Fibroblast of lung (primary cell): ENCODE data around the gene SCP2. TPM values are rescaled to one million over a fixed set of nuclear protein-coding genes. Genes with fewer than 3 reads are reported as not detected.

Experiments
- DNase-seq, 2 donors: peaks; one replicate each; pipeline versions ENCODE4 v3.0.0 to v3.0.0-alpha.2; 2010; ENCODE audit warnings: low read depth in 2 of 2
- H2AFZ ChIP-seq: 2 replicates; pipeline ENCODE4 v1.5.1; 2012; ENCODE audit warnings: low read length, control low read depth, inconsistent platforms
- H3K27ac ChIP-seq: 2 replicates; pipeline ENCODE4 v1.5.1; 2011; ENCODE audit warnings: low read length, control low read depth; ENCODE audit not compliant: insufficient read depth
- H3K27me3 ChIP-seq: 2 replicates; pipeline ENCODE4 v1.5.1; 2011; ENCODE audit warnings: mild to moderate bottlenecking, low read length; ENCODE audit not compliant: control insufficient read depth, insufficient read depth
- H3K36me3 ChIP-seq: 2 replicates; pipeline ENCODE4 v1.5.1; 2011; ENCODE audit warnings: low read length; ENCODE audit not compliant: control insufficient read depth, insufficient read depth
- H3K4me1 ChIP-seq: 2 replicates; pipeline ENCODE4 v1.5.1; 2011; ENCODE audit warnings: low read length; ENCODE audit not compliant: control insufficient read depth, insufficient read depth; ENCODE audit errors: extremely low read depth
- H3K4me2 ChIP-seq: 2 replicates; pipeline ENCODE4 v1.5.1; 2011; ENCODE audit warnings: low read length, control low read depth; ENCODE audit not compliant: insufficient read depth; ENCODE audit errors: extremely low read depth
- H3K4me3 ChIP-seq, 4 experiments: fragments of 200-600 bp in 1 of 4; sonication (generic) in 1 of 4; replicated peaks in 1 of 4; 2 replicates each; pipeline ENCODE4 v1.5.1; 2011 to 2016; ENCODE audit warnings: low read length in 4 of 4, low read depth in 3 of 4, mild to moderate bottlenecking in 3 of 4, control low read depth in 2 of 4, inconsistent platforms in 1 of 4, mixed read lengths in 1 of 4; ENCODE audit not compliant: insufficient read depth in 1 of 4; ENCODE audit errors: control extremely low read depth in 1 of 4
- H3K79me2 ChIP-seq: 2 replicates; pipeline ENCODE4 v1.5.1; 2012; ENCODE audit warnings: mild to moderate bottlenecking, low read length, inconsistent platforms; ENCODE audit not compliant: control insufficient read depth, insufficient read depth
- H3K9ac ChIP-seq: 2 replicates; pipeline ENCODE4 v1.5.1; 2011; ENCODE audit warnings: mild to moderate bottlenecking, low read length, control low read depth; ENCODE audit not compliant: insufficient read depth
- H3K9me3 ChIP-seq: 2 replicates; pipeline ENCODE4 v1.5.1; 2012; ENCODE audit warnings: low read depth, low read length; ENCODE audit not compliant: control insufficient read depth, insufficient read depth
- H4K20me1 ChIP-seq: 2 replicates; pipeline ENCODE4 v1.5.1; 2011; ENCODE audit warnings: low read length; ENCODE audit not compliant: control insufficient read depth, insufficient read depth; ENCODE audit errors: extremely low read depth
- CTCF ChIP-seq, 2 donors: IDR thresholded peaks in 1 of 2; conservative IDR thresholded peaks in 1 of 2; 1 replicate in 1 of 2; 2 replicates in 1 of 2; pipeline ENCODE4 v1.5.1; 2011 to 2012; ENCODE audit warnings: low read length in 2 of 2, control low read depth in 1 of 2, inconsistent platforms in 1 of 2, low read depth in 1 of 2, mild to moderate bottlenecking in 1 of 2
- EZH2 ChIP-seq: IDR thresholded peaks from 2 replicates; pipeline ENCODE4 v1.5.1; 2012; ENCODE audit warnings: low read length, control low read depth, mild to moderate bottlenecking; ENCODE audit errors: missing control alignments
- polyA plus RNA-seq, 2 donors: library from polyadenylated mRNA; depleted of rRNA in 1 of 2; stranded (reverse) in 1 of 2; unstranded in 1 of 2; fragments of >200 nt; gene quantifications; 2 replicates each; pipeline ENCODE4 v1.2.1, GENCODE V29; 2011 to 2012; ENCODE audit warnings: missing spikeins in 1 of 2
- total RNA-seq: library from RNA; depleted of rRNA; stranded (reverse); fragments of >200 nt; gene quantifications from 2 replicates; pipeline ENCODE4 v1.2.1, GENCODE V29; 2014

Gene SCP2
- total and polyA plus RNA-seq, 2 donors (not counting 1 experiment from before 2014, with no cell fraction given), result 222 to 305 TPM

- Histone ChIP-seq H3K9ac (no peak overlapping the region), H4K20me1 (no peaks in the 10 kb centered on the region), H3K27me3 (no peaks in the 10 kb centered on the region), H3K4me3 (no peak overlapping the region), H3K79me2 (no peaks in the 10 kb centered on the region), H2AFZ (no peak overlapping the region), H3K27ac (no peak overlapping the region), H3K4me1 (no peaks in the 10 kb centered on the region), H3K4me2 (no peak overlapping the region), H3K9me3 (no peaks in the 10 kb centered on the region), H3K36me3 (peaks cover 14% of the 10 kb centered on the region)
- TF ChIP-seq EZH2 (no peak), CTCF (conservative IDR thresholded peaks at IDR 0.05 in 1 of 2, IDR thresholded peaks at IDR 0.05 in 1 of 2; ENCODE audit: low read depth in 1 of 2, low read length in 2 of 2) (no peak)
- no peak for DNase-seq
These were observed 149.9 kb downstream of the SCP2 start for GRCh38 chr1:53076721-53077598.

GRCh38 chr1:53077599-53077965, 150.5 kb downstream of the SCP2 start:
- Histone ChIP-seq H3K9me3 (no peaks in the 10 kb centered on the region), H3K79me2 (no peaks in the 10 kb centered on the region), H3K9ac (no peak overlapping the region), H3K4me2 (no peak overlapping the region), H3K36me3 (peaks cover 14% of the 10 kb centered on the region), H3K27ac (no peak overlapping the region), H3K4me3 (no peak overlapping the region), H3K27me3 (no peaks in the 10 kb centered on the region), H4K20me1 (no peaks in the 10 kb centered on the region), H2AFZ (no peak overlapping the region), H3K4me1 (no peaks in the 10 kb centered on the region)
- no peak for TF ChIP-seq CTCF (conservative IDR thresholded peaks at IDR 0.05 in 1 of 2, IDR thresholded peaks at IDR 0.05 in 1 of 2; ENCODE audit: low read depth in 1 of 2, low read length in 2 of 2)
- no peak for TF ChIP-seq EZH2
- DNase-seq, result no peak

GRCh38 chr1:53078333-53079101, 151.4 kb downstream of the SCP2 start:
- H2AFZ ChIP-seq, result no peak overlapping the region
- no peak for DNase-seq
- H3K79me2 ChIP-seq, result no peaks in the 10 kb centered on the region
- no peak overlapping the region for H3K27ac ChIP-seq
- no peaks in the 10 kb centered on the region for H3K9me3 ChIP-seq
- H4K20me1 ChIP-seq, result no peaks in the 10 kb centered on the region
- no peak overlapping the region for H3K4me2 ChIP-seq
- no peaks in the 10 kb centered on the region for H3K4me1 ChIP-seq
- H3K36me3 ChIP-seq, result peaks cover 14% of the 10 kb centered on the region
- TF ChIP-seq EZH2, result no peak
- no peak for TF ChIP-seq CTCF (conservative IDR thresholded peaks at IDR 0.05 in 1 of 2, IDR thresholded peaks at IDR 0.05 in 1 of 2; ENCODE audit: low read depth in 1 of 2, low read length in 2 of 2)
- no peak overlapping the region for H3K9ac ChIP-seq
- H3K27me3 ChIP-seq, result no peaks in the 10 kb centered on the region
- no peak overlapping the region for H3K4me3 ChIP-seq
